HG03097 (cell line): Measurements from ENCODE around the gene MZB1.

Source experiments
- ATAC-seq: cut with Tn5 transposase; IDR thresholded peaks from one replicate; pipeline ENCODE4 v1.9.1; 2021; ENCODE audit not compliant: unreplicated experiment, low FRiP score

Gene MZB1

GRCh38 chr5:139389701-139390638, at the start of gene MZB1:
MZB1 (minus strand) TSS chr5:139389913; CDS start chr5:139389856, 57 bp downstream.
- ATAC-seq, result peak; percentile 24

- peak; percentile 82 for ATAC-seq
These were observed 49.5 kb upstream of the MZB1 start, which contains the start of gene DNAJC18 for GRCh38 chr5:139439013-139439903. DNAJC18 (minus strand) TSS chr5:139439525; CDS start chr5:139439445, 80 bp downstream.

- ATAC-seq, result no peak
These were observed 48.9 kb upstream of the MZB1 start for GRCh38 chr5:139438707-139439012.

- ATAC-seq, result no peak
These were observed 46.0 kb upstream of the MZB1 start for GRCh38 chr5:139435676-139436075.

- ATAC-seq, result no peak
These were observed 42.0 kb upstream of the MZB1 start for GRCh38 chr5:139431706-139432105.

GRCh38 chr5:139430015-139430414, 40.3 kb upstream of the MZB1 start:
- no peak for ATAC-seq

- ATAC-seq, result no peak
These were observed 36.6 kb upstream of the MZB1 start for GRCh38 chr5:139426203-139426885.

- no peak for ATAC-seq
These were observed 35.8 kb upstream of the MZB1 start for GRCh38 chr5:139425497-139425896.

- ATAC-seq, result no peak
These were observed 32.7 kb upstream of the MZB1 start for GRCh38 chr5:139422307-139422893.

GRCh38 chr5:139419226-139420192, 29.8 kb upstream of the MZB1 start:
- ATAC-seq, result no peak

GRCh38 chr5:139418793-139419192, 29.1 kb upstream of the MZB1 start:
- no peak for ATAC-seq

GRCh38 chr5:139417214-139417613, 27.5 kb upstream of the MZB1 start:
- ATAC-seq, result no peak

- no peak for ATAC-seq
These were observed 26.9 kb upstream of the MZB1 start for GRCh38 chr5:139416651-139417050.

- ATAC-seq, result no peak
These were observed 26.2 kb upstream of the MZB1 start for GRCh38 chr5:139415869-139416268.

GRCh38 chr5:139415221-139415861, 25.6 kb upstream of the MZB1 start:
- no peak for ATAC-seq

GRCh38 chr5:139414581-139415130, 24.9 kb upstream of the MZB1 start:
- no peak for ATAC-seq

- ATAC-seq, result no peak
These were observed 24.2 kb upstream of the MZB1 start for GRCh38 chr5:139413963-139414362.

- ATAC-seq, result no peak
These were observed 23.4 kb upstream of the MZB1 start for GRCh38 chr5:139413153-139413552.
